SH-SY5Y (cell line): ENCODE results near the gene NAXD.

Experiments used
- GATA2 ChIP-seq: IDR thresholded peaks from 2 replicates; pipeline ENCODE4 v1.6.1; 2011; ENCODE audit warnings: mild to moderate bottlenecking, low read depth, low read length
- GATA3 ChIP-seq: IDR thresholded peaks from 2 replicates; pipeline ENCODE4 v1.6.1; 2011; ENCODE audit warnings: low read depth, mild to moderate bottlenecking, low read length, moderate library complexity

DNA sequence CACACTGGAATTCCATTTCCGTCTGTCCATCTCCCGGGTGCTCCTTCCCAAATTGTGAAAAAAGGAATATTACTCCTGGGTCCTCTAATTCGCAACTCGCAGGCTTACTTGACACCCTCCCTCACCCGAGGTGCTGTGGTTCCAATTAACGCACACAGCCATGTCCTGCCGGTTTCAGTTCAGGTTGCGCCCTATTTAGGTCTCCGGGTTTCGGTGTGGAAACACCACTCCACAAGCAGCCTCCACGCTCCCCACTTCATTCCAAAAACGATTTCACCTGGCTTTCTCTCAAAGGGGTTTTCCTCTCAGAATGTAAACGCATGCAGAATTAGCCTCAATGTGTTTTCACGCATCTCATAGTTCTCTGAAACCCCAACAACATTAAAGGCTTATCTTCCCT lies 37.9 kb downstream of the NAXD start:
- no peak for TF ChIP-seq GATA3
- no peak for TF ChIP-seq GATA2
